ENCODE data around the gene NTRK1.

DNA sequence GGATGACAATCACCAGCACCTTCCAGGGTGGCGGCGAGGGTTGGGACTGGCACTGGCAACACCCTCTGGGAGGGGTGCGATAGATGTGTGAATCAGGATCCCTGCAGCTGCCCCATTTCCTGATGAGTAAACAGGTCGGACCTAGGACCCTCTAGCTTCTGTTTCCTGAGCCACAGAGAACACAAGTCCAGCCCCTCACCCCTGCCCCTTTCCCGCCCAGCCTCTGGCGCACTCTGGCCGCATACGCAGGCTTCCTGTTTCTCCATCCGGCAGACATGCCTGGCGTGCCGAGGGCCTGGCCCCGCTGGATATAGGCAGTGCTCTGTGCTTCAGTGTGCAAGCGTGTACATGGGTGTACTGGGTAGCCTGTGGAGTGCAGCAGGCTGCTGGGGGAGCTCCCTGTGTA lies 37.5 kb downstream of the NTRK1 start:
- TF ChIP-seq, protein P1, sequence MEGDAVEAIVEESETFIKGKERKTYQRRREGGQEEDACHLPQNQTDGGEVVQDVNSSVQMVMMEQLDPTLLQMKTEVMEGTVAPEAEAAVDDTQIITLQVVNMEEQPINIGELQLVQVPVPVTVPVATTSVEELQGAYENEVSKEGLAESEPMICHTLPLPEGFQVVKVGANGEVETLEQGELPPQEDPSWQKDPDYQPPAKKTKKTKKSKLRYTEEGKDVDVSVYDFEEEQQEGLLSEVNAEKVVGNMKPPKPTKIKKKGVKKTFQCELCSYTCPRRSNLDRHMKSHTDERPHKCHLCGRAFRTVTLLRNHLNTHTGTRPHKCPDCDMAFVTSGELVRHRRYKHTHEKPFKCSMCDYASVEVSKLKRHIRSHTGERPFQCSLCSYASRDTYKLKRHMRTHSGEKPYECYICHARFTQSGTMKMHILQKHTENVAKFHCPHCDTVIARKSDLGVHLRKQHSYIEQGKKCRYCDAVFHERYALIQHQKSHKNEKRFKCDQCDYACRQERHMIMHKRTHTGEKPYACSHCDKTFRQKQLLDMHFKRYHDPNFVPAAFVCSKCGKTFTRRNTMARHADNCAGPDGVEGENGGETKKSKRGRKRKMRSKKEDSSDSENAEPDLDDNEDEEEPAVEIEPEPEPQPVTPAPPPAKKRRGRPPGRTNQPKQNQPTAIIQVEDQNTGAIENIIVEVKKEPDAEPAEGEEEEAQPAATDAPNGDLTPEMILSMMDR (IDR thresholded peaks at IDR 0.05) = no peak
- no peak for TF ChIP-seq POLR2A (IDR thresholded peaks at IDR 0.05)

Data from esophagus squamous epithelium (tissue), 4 donors.